Neural crest cell (in vitro differentiated cells): ENCODE results near the gene ZDHHC7. TPM values are rescaled to one million over a fixed set of nuclear protein-coding genes. Genes with fewer than 3 reads are reported as not detected.

Experiments used
- DNase-seq: peaks from one replicate; pipeline ENCODE4 v3.0.0; 2021; ENCODE audit warnings: low read depth, mixed read lengths, low spot score
- H3K27ac Mint-ChIP-seq: one replicate; pipeline ENCODE4 v1.8.0; 2021; ENCODE audit warnings: mild to moderate bottlenecking, mixed read lengths; ENCODE audit not compliant: unreplicated experiment
- H3K27me3 Mint-ChIP-seq: 2 replicates; pipeline ENCODE4 v1.8.0; 2021; ENCODE audit warnings: low read depth, mild to moderate bottlenecking, mixed read lengths
- H3K36me3 Mint-ChIP-seq: 2 replicates; pipeline ENCODE4 v1.8.0; 2021; ENCODE audit warnings: low read depth, mild to moderate bottlenecking, mixed read lengths
- H3K4me1 Mint-ChIP-seq: 2 replicates; pipeline ENCODE4 v1.8.0; 2021; ENCODE audit warnings: mixed read lengths
- H3K4me3 Mint-ChIP-seq: one replicate; pipeline ENCODE4 v1.8.0; 2021; ENCODE audit warnings: mild to moderate bottlenecking, mixed read lengths
- H3K9me3 Mint-ChIP-seq: 2 replicates; pipeline ENCODE4 v1.8.0; 2021; ENCODE audit warnings: mixed read lengths
- total RNA-seq: library from RNA; stranded (reverse); gene quantifications from 2 replicates; pipeline ENCODE4 v1.2.1, GENCODE V29; 2021
- TF ChIP-seq, protein P1 (sequence below): fragments of 200-600 bp; sonication (generic); conservative IDR thresholded peaks from 2 replicates; pipeline ENCODE4 v1.5.0; 2021; ENCODE audit warnings: antibody characterized with exemption, mild to moderate bottlenecking

ZDHHC7 gene
- total RNA-seq, 1 donor from 2014 or later, result 40.0 TPM

DNA sequence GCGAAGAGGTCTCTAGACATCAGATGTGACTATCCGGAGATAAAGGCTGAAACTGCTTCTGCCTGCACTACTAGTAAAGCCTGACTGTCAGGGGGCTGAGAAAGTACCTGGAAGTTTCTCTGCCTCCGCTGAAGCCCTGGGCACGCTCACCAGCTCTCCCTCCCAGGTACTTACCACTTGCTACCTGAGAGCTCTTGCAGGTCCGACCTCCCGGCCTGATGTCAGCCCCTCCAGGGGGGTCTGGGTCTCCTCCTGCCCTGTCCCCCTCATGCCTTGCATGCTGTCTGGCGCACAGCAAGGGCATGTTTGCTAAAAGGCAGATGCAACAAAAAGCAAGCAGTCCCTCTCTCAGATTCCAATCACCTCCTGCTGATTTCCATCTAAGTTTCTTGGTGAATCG, 17.4 kb downstream of the ZDHHC7 start:
- no peak overlapping the region for H3K27ac Mint-ChIP-seq
- peaks cover 11% of the 10 kb centered on the region for H3K36me3 Mint-ChIP-seq
- no peaks in the 10 kb centered on the region for H3K9me3 Mint-ChIP-seq
- DNase-seq, result no peak
- no peak overlapping the region for H3K4me3 Mint-ChIP-seq
- TF ChIP-seq, protein P1, sequence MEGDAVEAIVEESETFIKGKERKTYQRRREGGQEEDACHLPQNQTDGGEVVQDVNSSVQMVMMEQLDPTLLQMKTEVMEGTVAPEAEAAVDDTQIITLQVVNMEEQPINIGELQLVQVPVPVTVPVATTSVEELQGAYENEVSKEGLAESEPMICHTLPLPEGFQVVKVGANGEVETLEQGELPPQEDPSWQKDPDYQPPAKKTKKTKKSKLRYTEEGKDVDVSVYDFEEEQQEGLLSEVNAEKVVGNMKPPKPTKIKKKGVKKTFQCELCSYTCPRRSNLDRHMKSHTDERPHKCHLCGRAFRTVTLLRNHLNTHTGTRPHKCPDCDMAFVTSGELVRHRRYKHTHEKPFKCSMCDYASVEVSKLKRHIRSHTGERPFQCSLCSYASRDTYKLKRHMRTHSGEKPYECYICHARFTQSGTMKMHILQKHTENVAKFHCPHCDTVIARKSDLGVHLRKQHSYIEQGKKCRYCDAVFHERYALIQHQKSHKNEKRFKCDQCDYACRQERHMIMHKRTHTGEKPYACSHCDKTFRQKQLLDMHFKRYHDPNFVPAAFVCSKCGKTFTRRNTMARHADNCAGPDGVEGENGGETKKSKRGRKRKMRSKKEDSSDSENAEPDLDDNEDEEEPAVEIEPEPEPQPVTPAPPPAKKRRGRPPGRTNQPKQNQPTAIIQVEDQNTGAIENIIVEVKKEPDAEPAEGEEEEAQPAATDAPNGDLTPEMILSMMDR, result no peak
- H3K27me3 Mint-ChIP-seq, result no peaks in the 10 kb centered on the region
- no peaks in the 10 kb centered on the region for H3K4me1 Mint-ChIP-seq

DNA sequence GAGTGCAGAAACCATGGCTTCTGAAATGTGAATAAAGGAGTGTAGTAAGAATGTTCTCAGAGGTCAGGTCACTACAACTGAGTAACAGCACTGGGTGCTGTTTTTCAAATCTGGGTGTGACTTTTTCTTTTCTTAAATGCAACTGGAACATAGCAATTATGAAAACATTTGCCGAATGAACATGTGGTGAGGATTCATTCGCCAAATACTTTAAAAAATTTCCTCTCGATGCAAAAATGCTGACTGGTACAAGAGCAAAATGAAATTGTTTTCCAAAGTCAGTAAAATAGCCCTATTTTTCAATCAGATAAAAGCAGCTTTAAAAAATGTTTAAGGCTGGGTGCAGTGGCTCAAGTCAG, 18.6 kb downstream of the ZDHHC7 start:
- Mint-ChIP-seq H3K4me1 (no peaks in the 10 kb centered on the region), H3K36me3 (peaks cover 12% of the 10 kb centered on the region), H3K27me3 (no peaks in the 10 kb centered on the region), H3K9me3 (no peaks in the 10 kb centered on the region), H3K4me3 (no peak overlapping the region), H3K27ac (no peak overlapping the region)
- no peak for DNase-seq
- TF ChIP-seq, protein P1, result no peak

DNA sequence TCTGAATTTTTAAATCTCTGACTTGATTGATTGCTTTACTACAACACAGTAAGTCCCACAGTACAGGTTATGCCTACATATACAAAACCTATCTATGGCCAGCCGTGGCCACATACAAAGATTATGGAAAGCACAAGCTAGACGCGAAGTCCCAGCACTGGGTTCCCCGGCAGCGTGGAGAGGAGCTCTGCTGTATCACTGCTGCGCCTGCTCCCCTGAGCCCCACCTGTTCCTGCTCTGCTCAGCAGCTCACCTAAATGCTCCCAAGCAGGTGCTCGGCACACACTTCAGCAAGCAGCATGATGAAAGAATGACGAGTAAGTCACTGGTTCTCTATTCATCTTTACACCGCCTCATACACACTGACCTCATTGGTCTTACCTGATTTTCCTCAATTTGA, 20.6 kb downstream of the ZDHHC7 start:
- no peak overlapping the region for H3K27ac Mint-ChIP-seq
- H3K4me3 Mint-ChIP-seq, result no peak overlapping the region
- H3K4me1 Mint-ChIP-seq, result peaks cover 3% of the 10 kb centered on the region
- H3K27me3 Mint-ChIP-seq, result no peaks in the 10 kb centered on the region
- TF ChIP-seq, protein P1, result no peak
- H3K36me3 Mint-ChIP-seq, result peaks cover 19% of the 10 kb centered on the region
- no peak for DNase-seq
- no peaks in the 10 kb centered on the region for H3K9me3 Mint-ChIP-seq

DNA sequence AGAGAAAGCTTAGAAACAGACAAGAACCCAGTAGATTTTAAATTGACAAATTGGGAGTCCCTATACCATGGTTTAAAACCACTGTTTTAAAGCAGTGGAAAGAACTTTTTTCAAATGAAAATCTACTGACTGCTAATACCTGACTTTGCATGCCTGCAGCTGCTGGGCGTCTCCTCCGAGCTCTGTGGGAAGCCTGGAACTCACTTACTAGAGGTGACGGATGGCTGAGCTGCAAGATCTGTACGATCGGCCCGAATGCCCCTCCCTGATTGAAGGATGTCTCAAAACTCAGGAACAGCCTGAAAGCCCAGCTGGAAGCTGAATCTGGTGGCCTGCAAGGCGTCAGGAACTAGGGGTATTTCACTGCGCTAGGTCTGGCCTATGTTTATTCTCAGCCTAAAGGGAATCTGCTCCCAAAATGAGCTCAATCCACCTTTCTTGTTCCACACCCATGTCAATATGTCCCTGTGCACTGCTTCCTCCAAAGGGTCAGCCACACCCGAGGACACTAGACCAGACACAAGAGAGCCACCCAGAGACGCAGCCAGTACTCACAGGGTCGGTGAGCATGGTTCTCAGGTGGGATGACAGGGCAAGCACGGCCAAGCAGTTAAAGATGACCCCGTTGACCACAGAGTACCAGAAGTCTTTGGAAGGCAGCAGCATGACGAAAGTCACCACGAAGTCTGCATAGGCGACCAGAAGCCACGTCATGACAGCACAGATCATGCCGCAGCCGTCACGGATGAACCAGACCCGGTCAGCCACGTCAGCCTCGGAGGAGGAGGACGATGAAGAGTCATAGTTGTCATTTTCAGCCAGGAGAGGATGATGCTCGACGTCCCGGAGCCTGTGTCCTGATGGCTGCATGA, 21.4 kb downstream of the ZDHHC7 start:
- no peaks in the 10 kb centered on the region for H3K9me3 Mint-ChIP-seq
- TF ChIP-seq, protein P1, result no peak
- H3K27ac Mint-ChIP-seq, result no peak overlapping the region
- H3K4me3 Mint-ChIP-seq, result no peak overlapping the region
- H3K27me3 Mint-ChIP-seq, result no peaks in the 10 kb centered on the region
- no peak for DNase-seq
- H3K4me1 Mint-ChIP-seq, result peaks cover 8% of the 10 kb centered on the region
- peaks cover 19% of the 10 kb centered on the region for H3K36me3 Mint-ChIP-seq

DNA sequence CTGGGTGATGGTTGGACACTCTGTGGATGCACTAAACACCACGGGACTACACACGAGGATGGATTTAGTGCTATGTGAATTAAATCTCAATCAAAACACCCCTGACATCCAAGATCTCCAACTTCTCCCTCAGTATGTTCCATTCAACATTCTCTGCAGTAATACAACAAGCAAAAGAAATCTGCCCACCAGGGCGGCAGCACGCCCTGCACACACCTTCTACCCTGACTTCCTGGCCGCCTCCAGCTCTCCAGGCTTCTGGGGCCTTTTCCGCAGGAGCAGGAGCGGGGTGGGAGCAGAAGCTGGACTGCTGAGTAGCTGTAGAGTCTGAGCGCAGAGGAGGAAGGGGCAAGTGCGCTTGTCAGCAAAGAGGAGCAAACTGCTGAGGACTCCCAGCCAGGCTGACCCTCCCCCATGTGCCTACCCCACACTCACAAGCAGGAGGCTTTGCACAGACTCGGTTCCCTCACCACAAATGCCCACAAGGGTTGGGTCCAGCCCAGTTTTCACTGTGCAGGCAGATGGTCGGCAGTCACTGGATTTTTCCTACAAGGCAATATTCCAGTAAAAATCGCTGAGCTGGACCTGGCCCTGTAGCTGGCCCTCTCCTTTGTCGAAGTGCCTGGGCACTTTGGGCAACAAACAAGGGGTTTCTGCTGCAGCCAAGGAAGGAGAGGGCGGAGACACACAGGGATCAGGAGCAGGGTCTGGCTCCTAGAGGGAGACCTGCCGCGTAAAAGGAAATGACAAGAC, 22.8 kb downstream of the ZDHHC7 start:
- H3K9me3 Mint-ChIP-seq, result no peaks in the 10 kb centered on the region
- peaks cover 8% of the 10 kb centered on the region for H3K4me1 Mint-ChIP-seq
- TF ChIP-seq, protein P1, result no peak
- H3K27ac Mint-ChIP-seq, result no peak overlapping the region
- H3K27me3 Mint-ChIP-seq, result no peaks in the 10 kb centered on the region
- no peak overlapping the region for H3K4me3 Mint-ChIP-seq
- no peak for DNase-seq
- H3K36me3 Mint-ChIP-seq, result peaks cover 17% of the 10 kb centered on the region
